AG09309 (cell line): ENCODE results near the gene LGMN.
A peak's percentile ranks its signal among the peaks of the same experiment; 100 is the strongest.
"Not testable (repeated sequence)": the region's sequence is repeated elsewhere in the genome, so short reads cannot be mapped to it uniquely, and the experiment has no call there.

ENCODE experiments used
- DNase-seq: peaks from one replicate; pipeline ENCODE4 v3.0.0-alpha.2; 2010; ENCODE audit warnings: low read depth
- H3K4me3 ChIP-seq: 2 replicates; pipeline ENCODE4 v1.5.1; 2011; ENCODE audit warnings: mild to moderate bottlenecking, low read depth, low read length, moderate library complexity; ENCODE audit not compliant: control insufficient read depth
- CTCF ChIP-seq: IDR thresholded peaks from 2 replicates; pipeline ENCODE4 v1.5.1; 2011; ENCODE audit warnings: mild to moderate bottlenecking, low read depth, low read length, inconsistent platforms; ENCODE audit not compliant: insufficient read depth, control insufficient read depth; ENCODE audit errors: missing control alignments

LGMN gene

GRCh38 chr14:92714739-92715307 is 33.6 kb downstream of the LGMN start:
- DNase-seq, H3K4me3 ChIP-seq: not testable (repeated sequence)
- peak; percentile 82 for TF ChIP-seq CTCF

GRCh38 chr14:92712654-92713051 is 35.8 kb downstream of the LGMN start:
- TF ChIP-seq CTCF, result no peak
- no peak for DNase-seq
- no peak overlapping the region for H3K4me3 ChIP-seq

- no peak for TF ChIP-seq CTCF
- no peak for DNase-seq
- H3K4me3 ChIP-seq, result no peak overlapping the region
Measured at GRCh38 chr14:92711976-92712653, 36.3 kb downstream of the LGMN start.

- H3K4me3 ChIP-seq, result no peak overlapping the region
- no peak for DNase-seq
- TF ChIP-seq CTCF, result no peak
Measured at GRCh38 chr14:92710001-92710341, 38.5 kb downstream of the LGMN start.

- no peak overlapping the region for H3K4me3 ChIP-seq
- TF ChIP-seq CTCF, result no peak
- no peak for DNase-seq
Measured at GRCh38 chr14:92709340-92710000, 39.0 kb downstream of the LGMN start.

GRCh38 chr14:92706386-92706785 is 42.0 kb downstream of the LGMN start:
- no peak for DNase-seq
- H3K4me3 ChIP-seq, result no peak overlapping the region
- TF ChIP-seq CTCF, result no peak
